Measurements from ENCODE around the gene FOXL3.

DNA sequence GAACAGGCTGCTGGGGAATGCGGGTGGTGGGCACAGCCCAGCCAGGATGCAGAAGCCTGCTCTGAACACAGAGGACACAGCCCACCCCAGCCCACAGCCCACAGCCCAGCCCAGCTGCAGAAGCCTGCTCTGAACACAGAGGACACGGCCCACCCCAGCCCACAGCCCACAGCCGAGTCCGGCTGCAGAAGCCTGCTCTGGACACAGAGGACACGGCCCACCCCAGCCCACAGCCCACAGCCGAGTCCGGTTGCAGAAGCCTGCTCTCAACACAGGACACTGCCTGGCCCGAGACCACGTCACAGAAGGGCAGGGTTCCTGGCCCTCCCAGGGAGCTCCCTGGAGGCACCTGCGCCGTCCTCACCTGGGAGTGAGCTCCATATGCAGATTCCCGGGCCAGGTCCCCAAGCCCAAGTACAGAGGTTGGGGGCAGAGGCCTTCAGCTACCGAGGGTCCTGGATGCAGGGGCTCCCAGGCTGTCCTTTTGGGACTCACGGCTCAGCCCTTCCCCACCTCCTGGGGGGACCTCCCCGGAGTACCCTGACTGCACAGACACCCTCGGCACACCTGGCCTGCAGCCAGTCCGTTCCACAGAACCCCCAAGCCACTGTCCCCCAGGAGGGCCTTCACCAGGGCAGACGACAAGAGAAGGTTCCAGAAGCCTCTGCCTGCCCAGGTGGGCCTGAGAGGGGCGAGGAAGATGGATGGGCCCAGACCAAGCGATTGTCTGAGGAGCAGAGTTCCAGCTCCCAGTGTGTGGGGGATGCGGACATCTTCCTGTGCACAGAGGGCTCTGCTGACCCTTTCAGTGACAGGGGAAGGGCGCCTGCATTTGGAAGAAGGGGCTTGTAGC is 23.7 kb upstream of the FOXL3 start:
- TF ChIP-seq CTCF (IDR thresholded peaks at IDR 0.05) (no peak), POLR2A (IDR thresholded peaks at IDR 0.05) (no peak)

All from right lobe of liver (tissue), 4 donors.